SH-SY5Y (cell line): ENCODE results near the gene ADCYAP1.

ENCODE experiments used
- GATA2 ChIP-seq: IDR thresholded peaks from 2 replicates; pipeline ENCODE4 v1.6.1; 2011; ENCODE audit warnings: mild to moderate bottlenecking, low read depth, low read length
- GATA3 ChIP-seq: IDR thresholded peaks from 2 replicates; pipeline ENCODE4 v1.6.1; 2011; ENCODE audit warnings: low read depth, mild to moderate bottlenecking, low read length, moderate library complexity

DNA sequence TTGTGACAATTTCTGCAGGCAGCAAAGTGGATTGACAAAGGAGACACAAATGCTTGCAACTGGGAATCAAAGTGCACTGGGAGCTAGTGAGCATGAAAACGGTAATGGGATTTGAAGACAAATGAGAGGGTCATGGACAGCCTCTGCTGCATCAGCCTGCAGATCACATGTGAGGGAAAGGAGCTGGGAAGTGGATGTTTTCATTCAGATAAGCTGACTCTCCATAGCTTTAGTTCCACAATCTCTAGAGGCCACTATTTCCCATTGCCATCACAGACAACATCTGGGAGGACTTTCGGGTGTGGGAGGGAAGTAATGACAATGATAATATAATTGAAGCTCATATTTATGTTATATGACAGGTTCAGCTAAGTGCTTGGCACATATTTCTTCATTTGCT, 28.4 kb downstream of the ADCYAP1 start:
- TF ChIP-seq GATA2 (no peak), GATA3 (no peak)
